CD4-positive, CD25-positive, alpha-beta regulatory T cell (primary cell): Measurements from ENCODE around the gene CYP2A6. TPM values are rescaled to one million over a fixed set of nuclear protein-coding genes. Genes with fewer than 3 reads are reported as not detected.
A peak's percentile ranks its signal among the peaks of the same experiment; 100 is the strongest.

ENCODE experiments used
- ATAC-seq, 2 donors: fragments of 150-1000 bp; cut with Tn5 transposase; one replicate each; pipeline ENCODE4 v1.10.0; 2021; ENCODE audit warnings: low read depth in 2 of 2, moderate number of reproducible peaks in 2 of 2, moderate library complexity in 1 of 2
- DNase-seq, 3 donors: peaks; one replicate each; pipeline versions ENCODE4 v3.0.0 to v3.0.0-alpha.2; 2012 to 2022; ENCODE audit warnings: mixed read lengths in 1 of 3
- H3K27ac ChIP-seq: one replicate; pipeline ENCODE4 v1.7.0; 2013; ENCODE audit warnings: mild to moderate bottlenecking, low read length; ENCODE audit not compliant: insufficient read depth, poor library complexity, severe bottlenecking
- H3K27me3 ChIP-seq: one replicate; pipeline ENCODE4 v1.7.0; 2013; ENCODE audit warnings: low read length; ENCODE audit not compliant: control insufficient read depth, insufficient read depth
- H3K36me3 ChIP-seq: one replicate; pipeline ENCODE4 v1.7.0; 2013; ENCODE audit warnings: mild to moderate bottlenecking, low read length, moderate library complexity; ENCODE audit not compliant: control insufficient read depth, insufficient read depth
- H3K4me1 ChIP-seq: 2 replicates; pipeline ENCODE4 v1.7.0; 2013; ENCODE audit warnings: mild to moderate bottlenecking, low read length; ENCODE audit not compliant: insufficient read depth, control insufficient read depth, poor library complexity, severe bottlenecking
- H3K4me3 ChIP-seq: one replicate; pipeline ENCODE4 v1.7.0; 2013; ENCODE audit warnings: low read depth, mild to moderate bottlenecking, low read length, moderate library complexity
- H3K9me3 ChIP-seq, 2 experiments: 1 replicate in 1 of 2; 2 replicates in 1 of 2; pipeline ENCODE4 v1.7.0; 2013; ENCODE audit warnings: low read length in 2 of 2, mild to moderate bottlenecking in 1 of 2, moderate library complexity in 1 of 2; ENCODE audit not compliant: control insufficient read depth in 2 of 2
- H3K27ac Mint-ChIP-seq, 3 donors: one replicate each; pipeline ENCODE4 v1.8.0; 2020 to 2022; ENCODE audit warnings: mild to moderate bottlenecking in 3 of 3, mixed read lengths in 3 of 3, moderate library complexity in 2 of 3
- H3K27me3 Mint-ChIP-seq: one replicate; pipeline ENCODE4 v1.8.0; 2022; ENCODE audit warnings: mild to moderate bottlenecking, mixed read lengths
- H3K36me3 Mint-ChIP-seq: one replicate; pipeline ENCODE4 v1.8.0; 2020; ENCODE audit warnings: mixed read lengths
- H3K4me1 Mint-ChIP-seq, 4 donors: one replicate each; pipeline ENCODE4 v1.8.0; 2020 to 2022; ENCODE audit warnings: mixed read lengths in 4 of 4, mild to moderate bottlenecking in 1 of 4
- H3K4me3 Mint-ChIP-seq, 4 donors: one replicate each; pipeline ENCODE4 v1.8.0; 2020 to 2022; ENCODE audit warnings: mild to moderate bottlenecking in 4 of 4, mixed read lengths in 4 of 4, moderate library complexity in 3 of 4
- H3K9me3 Mint-ChIP-seq, 7 donors: one replicate each; pipeline ENCODE4 v1.8.0; 2020 to 2022; ENCODE audit warnings: mixed read lengths in 7 of 7, mild to moderate bottlenecking in 3 of 7, moderate library complexity in 2 of 7
- polyA plus RNA-seq, 4 donors: library from polyadenylated mRNA; unstranded; fragments of 300-500 nt; fragmentation: Illumina TruSeq; gene quantifications; one replicate each; pipeline ENCODE4 v1.2.3, GENCODE V29; 2021
- total RNA-seq: library from RNA; stranded (reverse); gene quantifications from one replicate; pipeline ENCODE4 v1.2.3, GENCODE V29; 2022

The CYP2A6 gene
- total and polyA plus RNA-seq, 5 donors from 2014 or later: not detected

DNA sequence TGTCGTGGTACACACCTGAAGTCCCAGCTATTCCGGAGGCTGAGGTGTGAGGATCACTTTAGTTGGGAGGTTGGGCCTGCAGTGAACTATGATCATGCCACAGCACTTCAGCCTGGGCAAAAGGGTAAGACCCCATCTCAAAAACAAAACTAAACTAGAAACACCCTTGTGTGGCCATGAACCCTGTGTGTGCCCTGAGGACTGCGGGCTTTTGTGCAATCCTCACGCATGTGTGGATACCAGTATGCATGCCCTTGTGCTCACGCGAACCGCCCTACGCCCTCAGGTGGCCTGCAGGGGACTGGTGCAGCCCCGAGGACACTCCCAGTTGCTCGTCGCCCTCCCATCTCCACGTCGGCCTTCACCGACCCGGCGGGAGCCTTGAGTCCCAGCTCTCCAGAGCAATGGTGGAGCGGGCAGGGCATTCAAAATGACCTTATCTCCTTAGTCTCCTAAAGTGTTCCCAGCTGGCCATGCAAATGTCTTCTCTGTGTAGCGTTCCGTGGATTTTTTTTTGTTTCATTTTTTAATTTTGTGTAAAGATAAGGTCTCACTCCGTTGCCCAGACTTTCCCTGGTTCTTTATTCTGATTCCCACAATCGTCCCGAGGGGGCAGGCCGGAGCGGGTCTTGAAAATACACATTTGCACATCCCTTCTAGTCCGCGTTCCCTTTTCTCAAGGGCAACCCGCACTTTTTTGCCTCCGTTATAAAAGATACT, 52.1 kb downstream of the CYP2A6 start:
- ATAC-seq: peak; percentile 32 to 35
- Histone ChIP-seq H3K27ac (peak overlapping the region; percentile 96), H3K9me3 (no peaks in the 10 kb centered on the region), H3K4me3 (peak overlapping the region; percentile 90), H3K27me3 (no peaks in the 10 kb centered on the region), H3K36me3 (peaks cover 5% of the 10 kb centered on the region), H3K4me1 (peaks cover 47% of the 10 kb centered on the region)
- Mint-ChIP-seq H3K36me3 (peaks cover 13% of the 10 kb centered on the region), H3K9me3 (no peaks in the 10 kb centered on the region), H3K4me3 (peak overlapping the region; percentile 88 to 96 (median 91)), H3K4me1 (peaks cover 5 to 48% (median 22%) of the 10 kb centered on the region in 4 donors), H3K27ac (peak overlapping the region; percentile 96 to 100 (median 100)), H3K27me3 (no peaks in the 10 kb centered on the region)
- peak; percentile 60 to 86 (median 72) for DNase-seq

DNA sequence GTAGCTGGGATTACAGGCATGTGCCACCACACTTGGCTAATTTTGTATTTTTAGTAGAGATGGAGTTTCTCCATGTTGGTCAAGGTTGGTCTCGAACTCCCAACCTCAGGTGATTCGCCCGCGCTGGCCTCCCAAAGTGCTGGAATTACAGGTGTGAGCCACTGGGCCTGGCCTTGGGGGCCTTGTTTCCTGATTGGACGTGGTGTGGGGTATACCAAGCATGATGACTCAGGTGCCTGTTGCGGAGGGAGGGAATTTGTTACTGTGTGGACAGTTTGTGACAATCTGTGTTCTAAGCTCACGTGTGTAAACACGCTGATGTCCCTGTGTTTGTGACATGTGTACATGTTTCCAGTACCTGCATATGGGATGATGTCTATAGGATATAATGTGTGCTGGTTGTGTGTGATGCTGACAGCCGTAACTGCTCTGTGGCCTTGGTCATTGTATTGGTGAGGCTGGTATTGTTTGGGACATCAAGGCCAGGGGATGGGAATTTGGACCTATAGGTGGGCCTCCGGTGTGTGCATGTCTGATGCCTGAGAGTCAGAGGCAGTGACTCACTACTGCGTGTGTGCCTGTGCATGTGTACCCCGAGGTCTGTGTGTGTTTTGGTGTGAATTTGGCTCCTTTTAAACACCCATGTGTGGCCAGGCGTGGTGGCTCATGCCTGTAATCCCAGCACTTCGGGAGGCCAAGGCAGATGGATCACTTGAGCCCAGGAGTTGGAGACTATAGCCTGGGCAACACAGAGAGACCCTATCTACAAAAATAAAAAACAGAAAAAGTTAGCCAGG, 52.9 kb downstream of the CYP2A6 start:
- Mint-ChIP-seq H3K4me1 (peaks cover 5 to 40% (median 17%) of the 10 kb centered on the region in 4 donors), H3K4me3 (peak overlapping the region; percentile 88 to 96 (median 91)), H3K9me3 (no peaks in the 10 kb centered on the region), H3K27me3 (no peaks in the 10 kb centered on the region), H3K36me3 (peaks cover 12% of the 10 kb centered on the region), H3K27ac (peak overlapping the region; percentile 84 to 100 (median 100))
- Histone ChIP-seq H3K4me1 (peaks cover 39% of the 10 kb centered on the region), H3K36me3 (peaks cover 7% of the 10 kb centered on the region), H3K27ac (peak overlapping the region; percentile 96), H3K9me3 (no peaks in the 10 kb centered on the region), H3K27me3 (no peaks in the 10 kb centered on the region), H3K4me3 (peak overlapping the region; percentile 90)
- DNase-seq (no peak), ATAC-seq (no peak)

Other genes with a start within 250 kb of the CYP2A6 start
- gene LTBP4, start 249.1 kb downstream of the CYP2A6 start, total RNA-seq: 115 TPM
- gene LTBP4, start 249.1 kb downstream of the CYP2A6 start, polyA plus RNA-seq: 10 to 100 TPM; 20.7 to 32.0 (median 26.7) TPM
- 10.4 TPM for gene NUMBL, start 159.8 kb downstream of the CYP2A6 start, total RNA-seq
- gene NUMBL, start 159.8 kb downstream of the CYP2A6 start, polyA plus RNA-seq: 1 to 10 TPM in 1 of 4 donors, under 1 TPM in 3; 0.17 to 1.3 (median 0.43) TPM
- 32.4 TPM for gene COQ8B, start 133.6 kb downstream of the CYP2A6 start, total RNA-seq
- 10 to 100 TPM; 10.6 to 15.0 (median 13.5) TPM for gene COQ8B, start 133.6 kb downstream of the CYP2A6 start, polyA plus RNA-seq
- gene ITPKC, start 133.3 kb downstream of the CYP2A6 start, total RNA-seq: 5.6 TPM
- gene ITPKC, start 133.3 kb downstream of the CYP2A6 start, polyA plus RNA-seq: 1 to 10 TPM; 2.2 to 4.8 (median 4.5) TPM
- 5.5 TPM for gene ACTMAP, start 100.0 kb downstream of the CYP2A6 start, total RNA-seq
- gene ACTMAP, start 100.0 kb downstream of the CYP2A6 start, polyA plus RNA-seq: 1 to 10 TPM; 2.1 to 3.2 (median 2.6) TPM
- 78.6 TPM for gene SNRPA, start 99.2 kb downstream of the CYP2A6 start, total RNA-seq
- gene SNRPA, start 99.2 kb downstream of the CYP2A6 start, polyA plus RNA-seq: 10 to 100 TPM; 36.3 to 45.7 (median 40.5) TPM
- gene MIA, start 74.9 kb downstream of the CYP2A6 start, total RNA-seq: not detected
- not detected for gene MIA, start 74.9 kb downstream of the CYP2A6 start, polyA plus RNA-seq
- gene RAB4B, start 72.2 kb downstream of the CYP2A6 start, total RNA-seq: 62.2 TPM
- gene RAB4B, start 72.2 kb downstream of the CYP2A6 start, polyA plus RNA-seq: 10 to 100 TPM; 72.8 to 89.3 (median 80.1) TPM
- gene EGLN2, start 51.3 kb downstream of the CYP2A6 start, total RNA-seq: 135 TPM
- 100 to 1,000 TPM; 159 to 191 (median 177) TPM for gene EGLN2, start 51.3 kb downstream of the CYP2A6 start, polyA plus RNA-seq
- gene CYP2A7, start 31.8 kb upstream of the CYP2A6 start, total RNA-seq: not detected
- gene CYP2A7, start 31.8 kb upstream of the CYP2A6 start, polyA plus RNA-seq: not detected
- not detected for gene CYP2B6, start 140.8 kb upstream of the CYP2A6 start, total RNA-seq
- gene CYP2B6, start 140.8 kb upstream of the CYP2A6 start, polyA plus RNA-seq: under 1 TPM in 1 of 4 donors, not detected in 3; 0.14 TPM
- not detected for gene CYP2A13, start 238.0 kb upstream of the CYP2A6 start, total RNA-seq
- not detected for gene CYP2A13, start 238.0 kb upstream of the CYP2A6 start, polyA plus RNA-seq